HEK293T (cell line): ENCODE results near the gene R3HCC1L.

Source experiments
- CTCF ChIA-PET: fragments of 350-600 bp; formaldehyde crosslinking; extraction: SDS; loops from one replicate; lab custom pipeline; 2021; ENCODE audit warnings: antibody characterized with exemption, inconsistent platforms; lab: Yijun Ruan, JAX
- POLR2A ChIA-PET: fragments of 350-600 bp; formaldehyde crosslinking; extraction: SDS; loops from one replicate; lab custom pipeline; 2020; ENCODE audit warnings: antibody characterized with exemption, inconsistent platforms; lab: Yijun Ruan, JAX
- DNase-seq: peaks from one replicate; pipeline ENCODE4 v3.0.0; 2012; ENCODE audit warnings: mixed read lengths; ENCODE audit errors: extremely low spot score
- ARNT ChIP-seq: fragments of 450-650 bp; IDR thresholded peaks from 2 replicates; pipeline ENCODE4 v1.6.1; 2017; ENCODE audit warnings: mild to moderate bottlenecking
- BHLHE40 ChIP-seq: fragments of 450-650 bp; IDR thresholded peaks from 2 replicates; pipeline ENCODE4 v1.6.1; 2016; ENCODE audit warnings: mild to moderate bottlenecking, moderate library complexity, borderline replicate concordance
- CTBP1 ChIP-seq: fragments of 450-650 bp; IDR thresholded peaks from 2 replicates; pipeline ENCODE4 v1.6.1; 2016; ENCODE audit warnings: borderline replicate concordance
- ELF4 ChIP-seq: fragments of 450-650 bp; IDR thresholded peaks from 2 replicates; pipeline ENCODE4 v1.6.1; 2017; ENCODE audit warnings: antibody characterized with exemption
- FOXA1 ChIP-seq: fragments of 450-650 bp; IDR thresholded peaks from 2 replicates; pipeline ENCODE4 v1.6.1; 2016; ENCODE audit warnings: mild to moderate bottlenecking
- FOXK2 ChIP-seq: fragments of 450-650 bp; IDR thresholded peaks from 2 replicates; pipeline ENCODE4 v1.6.1; 2016; ENCODE audit warnings: mild to moderate bottlenecking
- FOXM1 ChIP-seq: fragments of 450-650 bp; IDR thresholded peaks from 2 replicates; pipeline ENCODE4 v1.6.1; 2017; ENCODE audit warnings: mild to moderate bottlenecking, borderline replicate concordance
- HDGF ChIP-seq: fragments of 450-650 bp; IDR thresholded peaks from 2 replicates; pipeline ENCODE4 v1.6.1; 2017; ENCODE audit warnings: antibody characterized with exemption, borderline replicate concordance
- L3MBTL2 ChIP-seq: fragments of 450-650 bp; conservative IDR thresholded peaks from 2 replicates; pipeline ENCODE4 v1.6.1; 2016; ENCODE audit warnings: mild to moderate bottlenecking
- LEF1 ChIP-seq: fragments of 450-650 bp; IDR thresholded peaks from 2 replicates; pipeline ENCODE4 v1.6.1; 2017; ENCODE audit warnings: mild to moderate bottlenecking, borderline replicate concordance
- NFRKB ChIP-seq: fragments of 450-650 bp; IDR thresholded peaks from 2 replicates; pipeline ENCODE4 v1.6.1; 2016; ENCODE audit warnings: mild to moderate bottlenecking, moderate library complexity
- SP1 ChIP-seq: fragments of 450-650 bp; IDR thresholded peaks from 2 replicates; pipeline ENCODE4 v1.6.1; 2017
- SUZ12 ChIP-seq: fragments of 450-650 bp; IDR thresholded peaks from 2 replicates; pipeline ENCODE4 v1.6.1; 2016; ENCODE audit warnings: mild to moderate bottlenecking
- TARDBP ChIP-seq: fragments of 450-650 bp; IDR thresholded peaks from 2 replicates; pipeline ENCODE4 v1.6.1; 2016
- ZNF384 ChIP-seq: fragments of 450-650 bp; IDR thresholded peaks from 2 replicates; pipeline ENCODE4 v1.6.1; 2016
- TF ChIP-seq, protein P1 (sequence below): fragments of 450-650 bp; IDR thresholded peaks from 2 replicates; pipeline ENCODE4 v1.6.1; 2016

The R3HCC1L gene

GRCh38 chr10:98246911-98247805, 112.7 kb downstream of the R3HCC1L start:
- DNase-seq: no peak
- TF ChIP-seq LEF1: no peak
- TF ChIP-seq FOXK2: no peak
- TF ChIP-seq HDGF: no peak
- TF ChIP-seq L3MBTL2: no peak
- TF ChIP-seq NFRKB: no peak
- no peak for TF ChIP-seq FOXA1
- TF ChIP-seq CTBP1: no peak
- no peak for TF ChIP-seq BHLHE40
- TF ChIP-seq ARNT: no peak
- TF ChIP-seq, protein P1, sequence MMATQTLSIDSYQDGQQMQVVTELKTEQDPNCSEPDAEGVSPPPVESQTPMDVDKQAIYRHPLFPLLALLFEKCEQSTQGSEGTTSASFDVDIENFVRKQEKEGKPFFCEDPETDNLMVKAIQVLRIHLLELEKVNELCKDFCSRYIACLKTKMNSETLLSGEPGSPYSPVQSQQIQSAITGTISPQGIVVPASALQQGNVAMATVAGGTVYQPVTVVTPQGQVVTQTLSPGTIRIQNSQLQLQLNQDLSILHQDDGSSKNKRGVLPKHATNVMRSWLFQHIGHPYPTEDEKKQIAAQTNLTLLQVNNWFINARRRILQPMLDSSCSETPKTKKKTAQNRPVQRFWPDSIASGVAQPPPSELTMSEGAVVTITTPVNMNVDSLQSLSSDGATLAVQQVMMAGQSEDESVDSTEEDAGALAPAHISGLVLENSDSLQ: no peak
- TF ChIP-seq SUZ12: no peak
- ChIA-PET POLR2A (no interaction called here), CTCF (interaction anchor here (1.0 to 1.4 kb wide), 2 partner anchors 62 to 77 kb away, joined by 3 to 4 read pairs; no protein-coding TSS in a partner anchor)

GRCh38 chr10:98248018-98248417, 113.6 kb downstream of the R3HCC1L start:
- ChIA-PET CTCF (no interaction called here), POLR2A (no interaction called here)
- no peak for TF ChIP-seq FOXM1
- no peak for TF ChIP-seq L3MBTL2
- no peak for TF ChIP-seq SP1
- no peak for TF ChIP-seq NFRKB
- no peak for TF ChIP-seq LEF1
- no peak for TF ChIP-seq ZNF384
- TF ChIP-seq, protein P1: no peak
- TF ChIP-seq CTBP1: no peak
- TF ChIP-seq TARDBP: no peak
- TF ChIP-seq HDGF: no peak
- TF ChIP-seq BHLHE40: no peak
- TF ChIP-seq FOXK2: no peak
- TF ChIP-seq ELF4: no peak
- TF ChIP-seq SUZ12: no peak
- no peak for TF ChIP-seq FOXA1
- TF ChIP-seq ARNT: no peak
- DNase-seq: no peak

GRCh38 chr10:98249134-98249533, 114.7 kb downstream of the R3HCC1L start:
- ChIA-PET CTCF (no interaction called here), POLR2A (interaction anchor here (0.8 kb wide), 1 partner anchor 19 kb away, joined by 3 read pairs; the partner anchor contains the start of gene LOXL4)
- DNase-seq: no peak
- TF ChIP-seq HDGF (no peak), BHLHE40 (no peak), L3MBTL2 (no peak), LEF1 (no peak), SUZ12 (no peak), ELF4 (no peak), FOXM1 (no peak), CTBP1 (no peak), ARNT (no peak), FOXK2 (no peak), ZNF384 (no peak), NFRKB (no peak), TARDBP (no peak), FOXA1 (no peak), SP1 (no peak)
- TF ChIP-seq, protein P1: no peak

GRCh38 chr10:98251399-98251798, 116.9 kb downstream of the R3HCC1L start:
- TF ChIP-seq FOXA1: no peak
- TF ChIP-seq HDGF: no peak
- TF ChIP-seq L3MBTL2: no peak
- TF ChIP-seq FOXM1: no peak
- TF ChIP-seq NFRKB: no peak
- TF ChIP-seq FOXK2: no peak
- TF ChIP-seq CTBP1: no peak
- TF ChIP-seq TARDBP: no peak
- TF ChIP-seq LEF1: no peak
- TF ChIP-seq ARNT: no peak
- no peak for DNase-seq
- POLR2A ChIA-PET: no interaction called here
- CTCF ChIA-PET: no interaction called here

- TF ChIP-seq SP1 (no peak), ARNT (no peak), NFRKB (no peak), ZNF384 (no peak)
- DNase-seq: no peak
- POLR2A ChIA-PET: no interaction called here
- CTCF ChIA-PET: no interaction called here
Measured at GRCh38 chr10:98252464-98252863, 118.0 kb downstream of the R3HCC1L start.

DNA sequence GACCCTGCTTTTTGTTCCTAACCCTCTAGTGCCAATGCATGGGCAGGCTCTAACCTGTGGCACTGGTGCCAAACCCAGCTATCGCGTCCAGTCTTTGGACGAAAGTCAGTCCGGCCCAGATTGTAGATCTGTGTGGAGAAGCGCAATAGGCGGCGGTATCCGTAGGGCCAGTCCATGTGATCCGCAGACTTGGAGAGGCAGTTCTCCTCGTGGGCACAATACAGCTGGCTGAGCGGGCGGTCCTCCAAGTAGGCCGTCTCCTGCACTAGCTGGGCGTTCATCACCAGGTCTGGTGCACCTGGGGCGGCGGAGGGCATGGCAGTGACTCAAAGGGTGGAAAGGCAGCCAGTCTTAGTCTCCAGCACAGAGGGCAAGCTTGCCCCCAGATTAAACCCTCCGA, 119.0 kb downstream of the R3HCC1L start:
- CTCF ChIA-PET: no interaction called here
- no peak for DNase-seq

More for the DNA sequence above, 119.0 kb downstream of the R3HCC1L start:
- POLR2A ChIA-PET: interaction anchor here (1.0 kb wide), 1 partner anchor 8 kb away, joined by 3 read pairs; no protein-coding TSS in a partner anchor
- TF ChIP-seq L3MBTL2 (no peak), LEF1 (no peak), ELF4 (no peak), SP1 (no peak), TARDBP (no peak), HDGF (no peak), NFRKB (no peak), FOXA1 (no peak), ARNT (no peak), ZNF384 (no peak), FOXK2 (no peak)
- TF ChIP-seq, protein P1: no peak
